PC-9 (cell line): ENCODE measurements around the gene OR5H6. TPM values are rescaled to one million over a fixed set of nuclear protein-coding genes. Genes with fewer than 3 reads are reported as not detected.

ENCODE experiments used
- Bru-seq: library from RNA; stranded (reverse); fragments of 400-500 nt; gene quantifications from one replicate; lab custom pipeline; 2021; lab: Mats Ljungman, UMichigan
- BruChase-seq, 2 experiments: library from RNA; stranded (reverse); fragments of 400-500 nt; gene quantifications; one replicate each; lab custom pipeline; 2021; lab: Mats Ljungman, UMichigan
- BruUV-seq: library from RNA; stranded (reverse); fragments of 400-500 nt; replicated peaks from 2 replicates; lab custom pipeline; 2021; lab: Mats Ljungman, UMichigan
- CTCF ChIA-PET: fragments of 300-600 bp; sonication (Branson Sonifier 250); formaldehyde crosslinking; loops from one replicate; lab custom pipeline; 2022; ENCODE audit warnings: antibody characterized with exemption; lab: Charles Lee
- POLR2A ChIA-PET: fragments of 300-600 bp; sonication (Branson Sonifier 250); formaldehyde crosslinking; loops from one replicate; lab custom pipeline; 2022; ENCODE audit warnings: antibody characterized with exemption; ENCODE audit not compliant: unreplicated experiment; lab: Charles Lee
- DNase-seq, 2 experiments: peaks; one replicate each; pipeline versions ENCODE4 v3.0.0 to v3.0.0-alpha.2; 2015 to 2022; ENCODE audit warnings: mixed read lengths in 1 of 2
- H2AFZ ChIP-seq: fragments of 200-600 bp; sonication (generic); 2 replicates; pipeline ENCODE4 v1.8.1; 2017; ENCODE audit warnings: antibody characterized with exemption
- H3F3A ChIP-seq: fragments of 200-600 bp; sonication (generic); 2 replicates; pipeline ENCODE4 v1.8.1; 2017; ENCODE audit warnings: antibody characterized with exemption, mild to moderate bottlenecking, low read depth; ENCODE audit not compliant: insufficient read depth
- H3K27ac ChIP-seq: fragments of 200-600 bp; sonication (generic); 2 replicates; pipeline ENCODE4 v1.6.1; 2016; ENCODE audit warnings: mixed run types
- H3K27me3 ChIP-seq: fragments of 200-600 bp; sonication (generic); 2 replicates; pipeline ENCODE4 v1.6.1; 2016; ENCODE audit warnings: low read depth, mixed run types; ENCODE audit not compliant: insufficient read depth
- H3K36me3 ChIP-seq: fragments of 200-600 bp; sonication (generic); 2 replicates; pipeline ENCODE4 v1.6.1; 2016; ENCODE audit warnings: low read depth, mixed run types
- H3K4me1 ChIP-seq: fragments of 200-600 bp; sonication (generic); replicated peaks from 2 replicates; pipeline ENCODE4 v1.6.1; 2016; ENCODE audit warnings: mixed run types; ENCODE audit not compliant: insufficient read depth
- H3K4me2 ChIP-seq: fragments of 200-600 bp; sonication (generic); 2 replicates; pipeline ENCODE4 v1.6.1; 2017; ENCODE audit warnings: mixed run types
- H3K4me3 ChIP-seq: fragments of 200-600 bp; sonication (generic); 2 replicates; pipeline ENCODE4 v1.6.1; 2016; ENCODE audit warnings: mixed run types
- H3K79me2 ChIP-seq: fragments of 200-600 bp; sonication (generic); 2 replicates; pipeline ENCODE4 v1.6.1; 2017; ENCODE audit warnings: low read depth, mixed run types
- H3K9me2 ChIP-seq: fragments of 200-600 bp; sonication (generic); 2 replicates; pipeline ENCODE4 v1.8.1; 2017; ENCODE audit warnings: mild to moderate bottlenecking; ENCODE audit not compliant: insufficient read depth
- H3K9me3 ChIP-seq: fragments of 200-600 bp; sonication (generic); 2 replicates; pipeline ENCODE4 v1.8.1; 2016; ENCODE audit warnings: low read depth; ENCODE audit not compliant: insufficient read depth
- H4K20me1 ChIP-seq: fragments of 200-600 bp; sonication (generic); 2 replicates; pipeline ENCODE4 v1.8.1; 2017; ENCODE audit not compliant: insufficient read depth
- CTCF ChIP-seq: fragments of 200-600 bp; sonication (generic); conservative IDR thresholded peaks from 2 replicates; pipeline ENCODE4 v1.6.1; 2017; ENCODE audit warnings: mixed run types, antibody characterized with exemption, mild to moderate bottlenecking, moderate library complexity
- EZH2 ChIP-seq: fragments of 200-600 bp; sonication (generic); IDR thresholded peaks from 2 replicates; pipeline ENCODE4 v1.8.0; 2017; ENCODE audit warnings: antibody characterized with exemption, low read depth
- intact Hi-C: fragments of 100-400 bp; cut with micrococcal nuclease; formaldehyde crosslinking; loops from one replicate; pipeline ENCODE4 v1.10.0; 2022; ENCODE audit not compliant: unreplicated experiment
- long read RNA-seq: library from polyadenylated mRNA; stranded (forward); transcript quantifications from one replicate; pipeline ENCODE4 v2.0.0, GENCODE V29; 2022
- total RNA-seq: library from RNA; stranded (reverse); gene quantifications from 2 replicates; pipeline ENCODE4 v1.2.3, GENCODE V29; 2021

OR5H6 gene
- not detected in 2 replicates for total RNA-seq
- Bru-seq, nascent RNA, result not detected
- BruChase-seq, experiment 1, labeled RNA remaining after a 2-hour chase, result not detected
- BruChase-seq, experiment 2, labeled RNA remaining after a 6-hour chase, result not detected
- long read RNA-seq, result 0 reads

- ChIA-PET POLR2A (no interaction called here), CTCF (no interaction called here)
- no peaks in the 10 kb centered on the region for H3K4me1 ChIP-seq
- no peaks in the 10 kb centered on the region for H3F3A ChIP-seq
- H3K27me3 ChIP-seq, result no peaks in the 10 kb centered on the region
- no peaks in the 10 kb centered on the region for H3K36me3 ChIP-seq
- no peak within 1 kb of the TSS for H3K4me2 ChIP-seq
- intact Hi-C loops, result loop anchor here (10.0 kb wide), 1 partner anchor 149 kb away; no protein-coding TSS in a partner anchor
- no peaks in the 10 kb centered on the region for H3K9me3 ChIP-seq
- no peak within 1 kb of the TSS for H3K27ac ChIP-seq
- no peak within 1 kb of the TSS for H3K4me3 ChIP-seq
- H3K79me2 ChIP-seq, result no peaks in the 10 kb centered on the region
- no peak within 1 kb of the TSS; the same call in 1 of the 2 replicates for H2AFZ ChIP-seq
- TF ChIP-seq EZH2 (no peak), CTCF (no peak)
- BruUV-seq, result no TSS peak
- no peaks in the 10 kb centered on the region for H4K20me1 ChIP-seq
- H3K9me2 ChIP-seq, result no peaks in the 10 kb centered on the region
- DNase-seq, result no peak
Observed at GRCh38 chr3:98263944-98264343, at the start of gene OR5H6. OR5H6 (plus strand) TSS chr3:98264244; CDS start chr3:98264333, 89 bp downstream.

GRCh38 chr3:98215051-98215450, 49.0 kb upstream of the OR5H6 start:
- Histone ChIP-seq H3K79me2 (no peaks in the 10 kb centered on the region), H3K36me3 (no peaks in the 10 kb centered on the region), H3K27me3 (no peaks in the 10 kb centered on the region), H3K9me3 (no peaks in the 10 kb centered on the region), H3F3A (no peaks in the 10 kb centered on the region), H3K9me2 (no peaks in the 10 kb centered on the region), H2AFZ (no peak overlapping the region), H3K4me1 (no peaks in the 10 kb centered on the region), H4K20me1 (no peaks in the 10 kb centered on the region), H3K4me3 (no peak overlapping the region), H3K4me2 (no peak overlapping the region), H3K27ac (no peak overlapping the region)
- DNase-seq, result no peak
- TF ChIP-seq EZH2 (no peak), CTCF (no peak)
- no TSS peak for BruUV-seq
- intact Hi-C loops, result no loop called here
- ChIA-PET POLR2A (no interaction called here), CTCF (no interaction called here)

GRCh38 chr3:98223907-98224672, 40.0 kb upstream of the OR5H6 start:
- Histone ChIP-seq H3K27ac (no peak overlapping the region), H3K4me3 (no peak overlapping the region), H3K79me2 (no peaks in the 10 kb centered on the region), H3K27me3 (no peaks in the 10 kb centered on the region), H3K4me1 (no peaks in the 10 kb centered on the region), H3K9me2 (no peaks in the 10 kb centered on the region), H4K20me1 (no peaks in the 10 kb centered on the region), H3K4me2 (no peak overlapping the region), H3K9me3 (no peaks in the 10 kb centered on the region), H2AFZ (no peak overlapping the region), H3F3A (no peaks in the 10 kb centered on the region), H3K36me3 (no peaks in the 10 kb centered on the region)
- DNase-seq, result no peak
- ChIA-PET POLR2A (no interaction called here), CTCF (no interaction called here)
- intact Hi-C loops, result no loop called here
- BruUV-seq, result no TSS peak
- no peak for TF ChIP-seq CTCF
- TF ChIP-seq EZH2, result no peak
